Cardiac muscle cell (in vitro differentiated cells and primary cell): ENCODE data around the gene SEMA3A. TPM values are rescaled to one million over a fixed set of nuclear protein-coding genes. Genes with fewer than 3 reads are reported as not detected.

ENCODE experiments used
- DNase-seq, 2 donors: peaks; one replicate each; pipeline versions ENCODE4 v3.0.0 to v3.0.0-alpha.2; 2010 to 2017; ENCODE audit warnings: low read depth in 1 of 2, low spot score in 1 of 2
- H3K27ac ChIP-seq: fragments of 200-600 bp; sonication (generic); 2 replicates; pipeline ENCODE4 v1.5.1; 2016
- H3K27me3 ChIP-seq: fragments of 200-600 bp; sonication (generic); 2 replicates; pipeline ENCODE4 v1.6.0; 2016; ENCODE audit warnings: control low read depth
- H3K36me3 ChIP-seq: fragments of 200-600 bp; sonication (generic); 2 replicates; pipeline ENCODE4 v1.5.1; 2016; ENCODE audit warnings: control low read depth
- H3K4me1 ChIP-seq: fragments of 200-600 bp; sonication (generic); 2 replicates; pipeline ENCODE4 v1.8.1; 2017; ENCODE audit warnings: low read depth, mild to moderate bottlenecking, mixed run types
- H3K4me3 ChIP-seq: fragments of 200-600 bp; sonication (generic); 2 replicates; pipeline ENCODE4 v1.5.1; 2016; ENCODE audit warnings: mild to moderate bottlenecking
- H3K9me3 ChIP-seq: fragments of 200-600 bp; sonication (generic); 2 replicates; pipeline ENCODE4 v1.5.1; 2017; ENCODE audit warnings: low read depth, mild to moderate bottlenecking, control low read depth
- CTCF ChIP-seq: IDR thresholded peaks from 2 replicates; pipeline ENCODE4 v1.5.1; 2012; ENCODE audit warnings: low read depth, mild to moderate bottlenecking, low read length
- polyA plus RNA-seq: library from polyadenylated mRNA; unstranded; fragments of >200 nt; fragmentation: Nextera tagmentation; extraction: Ambion mirVana; gene quantifications from 2 replicates; pipeline ENCODE4 v1.2.1, GENCODE V29; 2016
- total RNA-seq: library from RNA; depleted of rRNA; stranded (reverse); fragments of >200 nt; gene quantifications from 2 replicates; pipeline ENCODE4 v1.2.3, GENCODE V29; 2016

SEMA3A gene
- total and polyA plus RNA-seq, 2 experiments from 2014 or later: 33.5 to 37.3 TPM

GRCh38 chr7:84144480-84144879 lies 50.1 kb downstream of the SEMA3A start:
- Histone ChIP-seq H3K27me3 (no peaks in the 10 kb centered on the region), H3K36me3 (no peaks in the 10 kb centered on the region), H3K4me1 (peaks cover 30% of the 10 kb centered on the region), H3K4me3 (no peak overlapping the region), H3K9me3 (no peaks in the 10 kb centered on the region), H3K27ac (no peak overlapping the region)
- DNase-seq: no peak
- TF ChIP-seq CTCF: no peak

- Histone ChIP-seq H3K9me3 (no peaks in the 10 kb centered on the region), H3K4me3 (no peak overlapping the region), H3K27me3 (no peaks in the 10 kb centered on the region), H3K27ac (no peak overlapping the region), H3K4me1 (peaks cover 30% of the 10 kb centered on the region), H3K36me3 (no peaks in the 10 kb centered on the region)
- no peak for DNase-seq
- no peak for TF ChIP-seq CTCF
Measured at GRCh38 chr7:84142726-84143125, 51.9 kb downstream of the SEMA3A start.

- H3K4me1 ChIP-seq: peaks cover 7% of the 10 kb centered on the region
- TF ChIP-seq CTCF: no peak
Measured at GRCh38 chr7:84139986-84140729, 54.4 kb downstream of the SEMA3A start.

GRCh38 chr7:84138411-84138810 lies 56.2 kb downstream of the SEMA3A start:
- H3K36me3 ChIP-seq: peaks cover 9% of the 10 kb centered on the region
- DNase-seq: no peak
- H3K9me3 ChIP-seq: no peaks in the 10 kb centered on the region
- H3K27ac ChIP-seq: no peak overlapping the region
- no peaks in the 10 kb centered on the region for H3K4me1 ChIP-seq
- no peaks in the 10 kb centered on the region for H3K27me3 ChIP-seq
- H3K4me3 ChIP-seq: no peak overlapping the region
- TF ChIP-seq CTCF: no peak

More at GRCh38 chr7:84139986-84140729, 54.4 kb downstream of the SEMA3A start:
- Histone ChIP-seq H3K9me3 (no peaks in the 10 kb centered on the region), H3K27ac (no peak overlapping the region), H3K4me3 (no peak overlapping the region), H3K36me3 (no peaks in the 10 kb centered on the region), H3K27me3 (no peaks in the 10 kb centered on the region)
- DNase-seq: no peak

GRCh38 chr7:84137812-84138211 lies 56.8 kb downstream of the SEMA3A start:
- H3K4me3 ChIP-seq: no peak overlapping the region
- no peaks in the 10 kb centered on the region for H3K4me1 ChIP-seq
- no peak for TF ChIP-seq CTCF
- DNase-seq: no peak
- no peaks in the 10 kb centered on the region for H3K27me3 ChIP-seq
- H3K27ac ChIP-seq: no peak overlapping the region
- H3K36me3 ChIP-seq: peaks cover 9% of the 10 kb centered on the region
- H3K9me3 ChIP-seq: no peaks in the 10 kb centered on the region
